K562 (cell line): Measurements from ENCODE around the gene TKTL1. TPM values are rescaled to one million over a fixed set of nuclear protein-coding genes. Genes with fewer than 3 reads are reported as not detected.

ENCODE experiments used
- ATAC-seq: fragments of 200-7000 bp; cut with Tn5 transposase; 3 replicates; pipeline ENCODE4 v1.9.1; 2020; ENCODE audit warnings: moderate library complexity
- BruUV-seq: library from RNA; stranded (reverse); fragments of 400-500 nt; replicated peaks from 2 replicates; lab custom pipeline; 2021; lab: Mats Ljungman, UMichigan
- CTCF ChIA-PET: fragments of 300-600 bp; formaldehyde crosslinking; extraction: SDS; loops from one replicate; lab custom pipeline; 2021; ENCODE audit warnings: low intra/inter-chr PET ratio; lab: Yijun Ruan, JAX
- POLR2A ChIA-PET: fragments of 300-600, 350-650 bp; sonication (Branson Sonifier 250); formaldehyde crosslinking; extraction: SDS; loops from one replicate; lab custom pipeline; 2021; ENCODE audit warnings: antibody characterized with exemption, inconsistent platforms; lab: Yijun Ruan, JAX
- DNase-seq, 4 experiments: peaks; one replicate each; pipeline versions ENCODE4 v3.0.0 to v3.0.0-alpha.2; 2011 to 2018; ENCODE audit warnings: low spot score in 3 of 4, mixed read lengths in 3 of 4; ENCODE audit errors: extremely low read depth in 1 of 4
- FAIRE-seq: peaks from 2 replicates; lab custom pipeline; 2011; peaks lifted over from hg19 to GRCh38; lab: Jason Lieb, UNC
- H2AFZ ChIP-seq: 2 replicates; pipeline ENCODE4 v1.6.0; 2011; ENCODE audit warnings: low read depth, low read length, control low read depth, inconsistent platforms
- H3K27ac ChIP-seq: fragments of 200-600 bp; 3 replicates; pipeline ENCODE4 v1.8.0; 2011; ENCODE audit warnings: low read depth, mild to moderate bottlenecking, control low read depth, inconsistent platforms, low read length, moderate library complexity, mixed read lengths; ENCODE audit errors: extremely low read depth
- H3K27me3 ChIP-seq, 2 experiments: fragments of 300-600 bp in 1 of 2; 2 replicates in 1 of 2; 3 replicates in 1 of 2; pipeline versions ENCODE4 v1.6.0 to v1.8.0; 2011; ENCODE audit warnings: inconsistent platforms in 2 of 2, low read length in 2 of 2, mild to moderate bottlenecking in 1 of 2, mixed read lengths in 1 of 2, moderate library complexity in 1 of 2; ENCODE audit not compliant: control insufficient read depth in 2 of 2, insufficient read depth in 2 of 2
- H3K36me3 ChIP-seq: fragments of 300-600 bp; 3 replicates; pipeline ENCODE4 v1.8.0; 2011; ENCODE audit warnings: mild to moderate bottlenecking, low read length, inconsistent platforms; ENCODE audit not compliant: control insufficient read depth, insufficient read depth
- H3K4me1 ChIP-seq, 2 experiments: fragments of 200-600 bp in 1 of 2; replicated peaks in 1 of 2; 2 replicates in 1 of 2; 3 replicates in 1 of 2; pipeline versions ENCODE4 v1.5.1 to v1.8.0; 2011; ENCODE audit warnings: inconsistent platforms in 2 of 2, low read length in 2 of 2, mild to moderate bottlenecking in 1 of 2, mixed read lengths in 1 of 2, moderate library complexity in 1 of 2; ENCODE audit not compliant: control insufficient read depth in 2 of 2, insufficient read depth in 2 of 2
- H3K4me2 ChIP-seq: 2 replicates; pipeline ENCODE4 v1.6.1; 2011; ENCODE audit warnings: low read length, control low read depth, inconsistent platforms, mixed read lengths; ENCODE audit not compliant: insufficient read depth
- H3K4me3 ChIP-seq: fragments of 200-600 bp; sonication (generic), shearing (Covaris generic); 2 replicates; pipeline ENCODE4 v1.5.1; 2016; ENCODE audit warnings: control low read depth, inconsistent platforms
- H3K79me2 ChIP-seq: fragments of 200-600 bp; 3 replicates; pipeline ENCODE4 v1.8.0; 2011; ENCODE audit warnings: low read length, inconsistent platforms; ENCODE audit not compliant: control insufficient read depth, insufficient read depth
- H3K9ac ChIP-seq, 2 experiments: 2 replicates each; pipeline versions ENCODE4 v1.6.0 to v1.6.1; 2011; ENCODE audit warnings: low read depth in 2 of 2, low read length in 2 of 2, control low read depth in 1 of 2, inconsistent platforms in 1 of 2, mild to moderate bottlenecking in 1 of 2, mixed read lengths in 1 of 2; ENCODE audit not compliant: insufficient read depth in 1 of 2
- H3K9me1 ChIP-seq: one replicate; pipeline ENCODE4 v1.6.0; 2011; ENCODE audit warnings: inconsistent platforms, mild to moderate bottlenecking, low read length, moderate library complexity; ENCODE audit not compliant: control insufficient read depth, insufficient read depth
- H3K9me3 ChIP-seq: replicated peaks from 2 replicates; pipeline ENCODE4 v1.5.1; 2011; ENCODE audit warnings: low read depth, low read length, inconsistent platforms; ENCODE audit not compliant: control insufficient read depth, insufficient read depth
- H4K20me1 ChIP-seq: replicated peaks from 2 replicates; pipeline ENCODE4 v1.6.1; 2011; ENCODE audit warnings: low read length, inconsistent platforms, mixed read lengths; ENCODE audit not compliant: control insufficient read depth, insufficient read depth
- CTCF ChIP-seq, 3 experiments: IDR thresholded peaks in 2 of 3; conservative IDR thresholded peaks in 1 of 3; 2 replicates each; pipeline ENCODE4 v1.5.1; 2011 to 2012; ENCODE audit warnings: low read length in 3 of 3, mild to moderate bottlenecking in 3 of 3, control low read depth in 2 of 3, improper control_type of control experiment in 1 of 3, inconsistent platforms in 1 of 3, low read depth in 1 of 3, mixed read lengths in 1 of 3, moderate library complexity in 1 of 3; ENCODE audit not compliant: insufficient read depth in 2 of 3
- ESRRA ChIP-seq: fragments of 450-650 bp; IDR thresholded peaks from 2 replicates; pipeline ENCODE4 v1.6.1; 2014; ENCODE audit warnings: low read depth, mild to moderate bottlenecking, moderate library complexity, borderline replicate concordance
- ETS1 ChIP-seq: conservative IDR thresholded peaks from 2 replicates; pipeline ENCODE4 v1.6.1; 2011; ENCODE audit warnings: low read depth, mild to moderate bottlenecking, low read length; ENCODE audit not compliant: control insufficient read depth
- EZH2 ChIP-seq: IDR thresholded peaks from 2 replicates; pipeline ENCODE4 v1.6.1; 2012; ENCODE audit warnings: low read depth, mild to moderate bottlenecking, inconsistent platforms, low read length, borderline replicate concordance
- MEF2D ChIP-seq: conservative IDR thresholded peaks from 2 replicates; pipeline ENCODE4 v1.6.1; 2016; ENCODE audit warnings: low read depth, missing genetic modification characterization, missing compliant biosample characterization
- MIER1 ChIP-seq: fragments of 450-650 bp; IDR thresholded peaks from 2 replicates; pipeline ENCODE4 v1.6.1; 2016; ENCODE audit warnings: antibody characterized with exemption, mild to moderate bottlenecking, low read depth
- NFE2L1 ChIP-seq: fragments of 450-650 bp; IDR thresholded peaks from 2 replicates; pipeline ENCODE4 v1.6.1; 2016; ENCODE audit warnings: missing genetic modification characterization, low read depth, mild to moderate bottlenecking, missing compliant biosample characterization, moderate library complexity, borderline replicate concordance
- POLR2B ChIP-seq: fragments of 450-650 bp; IDR thresholded peaks from 2 replicates; pipeline ENCODE4 v1.6.1; 2018; ENCODE audit warnings: low read depth; ENCODE audit not compliant: partially characterized antibody
- ZFP36 ChIP-seq: fragments of 150-350 bp; IDR thresholded peaks from 2 replicates; pipeline ENCODE4 v1.6.1; 2018; ENCODE audit warnings: low read length, low read depth; ENCODE audit not compliant: partially characterized antibody
- ZMIZ1 ChIP-seq, 2 experiments: fragments of 150-350 bp in 1 of 2; IDR thresholded peaks; 2 replicates each; pipeline ENCODE4 v1.6.1; 2012 to 2016; ENCODE audit warnings: low read depth in 2 of 2, low read length in 2 of 2, mild to moderate bottlenecking in 1 of 2, moderate library complexity in 1 of 2
- ZSCAN29 ChIP-seq: fragments of 450-650 bp; IDR thresholded peaks from 2 replicates; pipeline ENCODE4 v1.6.1; 2017
- ZSCAN32 ChIP-seq: fragments of 450-650 bp; formaldehyde crosslinking; IDR thresholded peaks from 2 replicates; pipeline ENCODE4 v1.4.0; 2020; ENCODE audit warnings: mild to moderate bottlenecking, moderate library complexity
- WGBS: fragments of 100-300 bp; shearing (Covaris generic); methylation state at CpG from one replicate; pipeline ENCODE4 v1.1.6; 2016; ENCODE audit warnings: low coverage, mixed read lengths; ENCODE audit not compliant: insufficient coverage; ENCODE audit errors: missing lambda C conversion rate; 5-methylcytosine and 5-hydroxymethylcytosine counted together
- in situ Hi-C: fragments of 300-500 bp; cut with MboI; formaldehyde crosslinking; loops from 4 replicates; pipeline ENCODE4 v1.15.0; 2018; ENCODE audit warnings: inconsistent platforms, mixed read lengths
- intact Hi-C: fragments of 100-400 bp; cut with micrococcal nuclease; formaldehyde crosslinking; loops from 2 replicates; pipeline ENCODE4 v1.14.2; 2022
- polyA plus RNA-seq, 8 experiments: library from polyadenylated mRNA; depleted of rRNA in 4 of 8; stranded (reverse) in 5 of 8; unstranded in 3 of 8; fragments of >200 nt; fragmentation: Nextera tagmentation in 2 of 8; fragmentation: Illumina TruSeq in 1 of 8; extraction: Ambion mirVana in 2 of 8; extraction: Trizol in 1 of 8; gene quantifications; 2 replicates each; pipeline versions ENCODE4 v1.2.1 to v1.2.3, GENCODE V29; 2011 to 2014; ENCODE audit warnings: inconsistent platforms in 1 of 8, missing spikeins in 1 of 8
- total RNA-seq, 7 experiments: library from RNA; depleted of rRNA in 6 of 7; stranded (reverse); fragments of >200 nt in 6 of 7; fragmentation: Illumina TruSeq in 2 of 7; extraction: Trizol in 2 of 7; gene quantifications; 2 replicates each; pipeline versions ENCODE4 v1.2.1 to v1.2.3, GENCODE V29; 2011 to 2021; ENCODE audit warnings: low replicate concordance in 1 of 7
- TF ChIP-seq, protein P1 (sequence below): fragments of 450-650 bp; IDR thresholded peaks from 2 replicates; pipeline ENCODE4 v1.6.1; 2016; ENCODE audit warnings: low read depth, mild to moderate bottlenecking, moderate library complexity

TKTL1 gene
- total and polyA plus RNA-seq, 9 of the 15 experiments (the other 6 are each of a cell fraction or from before 2014, with no cell fraction given): 0.18 to 0.71 (median 0.38) TPM

GRCh38 chrX:154321152-154321551 is 25.6 kb downstream of the TKTL1 start (continued):
- TF ChIP-seq ESRRA: no peak
- no peak for TF ChIP-seq EZH2
- no peak for TF ChIP-seq ZFP36

DNA sequence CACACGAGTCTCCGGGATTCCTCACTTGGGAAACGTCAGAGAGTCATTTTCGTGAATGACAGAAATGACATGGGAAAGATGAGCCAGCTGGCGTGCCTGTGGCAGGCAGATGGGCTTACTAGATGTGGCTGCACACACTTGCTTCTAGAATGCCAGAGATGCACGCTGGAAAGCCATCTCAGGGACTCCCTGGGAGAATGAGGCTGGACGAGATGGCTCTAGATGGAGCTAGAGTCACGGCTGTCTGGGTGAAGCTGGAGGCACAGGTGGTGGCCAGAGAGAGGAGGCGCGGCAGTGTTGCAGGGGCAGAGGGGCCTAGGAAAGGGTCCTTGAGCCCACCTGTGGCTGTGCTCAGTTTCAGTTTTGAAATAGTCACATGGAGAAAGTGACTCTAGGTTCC is 26.0 kb downstream of the TKTL1 start:
- H2AFZ ChIP-seq: no peak overlapping the region
- intact Hi-C loops (no loop called here), in situ Hi-C loops (loop anchor here (25.0 kb wide), 1 partner anchor 109 kb away; the partner anchor contains the start of gene OPN1MW2)
- H3K9me3 ChIP-seq: no peaks in the 10 kb centered on the region
- CTCF ChIA-PET: no interaction called here
- H3K4me2 ChIP-seq: no peak overlapping the region
- no peaks in the 10 kb centered on the region; a peak in 1 of 5 replicates for H3K4me1 ChIP-seq
- no peaks in the 10 kb centered on the region for H3K9me1 ChIP-seq
- H3K9ac ChIP-seq: no peak overlapping the region
- H3K4me3 ChIP-seq: no peak overlapping the region
- no peaks in the 10 kb centered on the region for H4K20me1 ChIP-seq
- POLR2A ChIA-PET: interaction anchor here (1.0 to 1.5 kb wide), 2 partner anchors 9 to 10 kb away, joined by 3 read pairs; no protein-coding TSS in a partner anchor
- DNase-seq (peak in 2 of 4 experiments; percentile 17 to 44), ATAC-seq (peak; percentile 76), FAIRE-seq (no peak)
- peaks cover 28 to 60% of the 10 kb centered on the region in 2 experiments for H3K27me3 ChIP-seq
- H3K79me2 ChIP-seq: no peaks in the 10 kb centered on the region
- 2% methylated on average over 5 of the region's 10 CpGs for WGBS
- H3K27ac ChIP-seq: no peak overlapping the region
- no TSS peak for BruUV-seq
- no peaks in the 10 kb centered on the region for H3K36me3 ChIP-seq
- no peak for TF ChIP-seq NFE2L1 (tag)
- TF ChIP-seq ZMIZ1 (IDR thresholded peaks at IDR 0.05; ENCODE audit: low read depth in 2 of 2, low read length in 2 of 2): no peak
- TF ChIP-seq ZSCAN32 (CRISPR knock-in tag): no peak
- no peak for TF ChIP-seq MIER1
- TF ChIP-seq MEF2D (tag): no peak
- no peak for TF ChIP-seq ETS1
- no peak for TF ChIP-seq POLR2B
- peak; percentile 23 to 50 (median 44); a peak in 3 of 6 replicates for TF ChIP-seq CTCF (IDR thresholded peaks at IDR 0.05 in 2 of 3, conservative IDR thresholded peaks at IDR 0.05 in 1 of 3; ENCODE audit: insufficient read depth in 2 of 3, low read depth in 1 of 3, low read length in 3 of 3)
- TF ChIP-seq, protein P1, sequence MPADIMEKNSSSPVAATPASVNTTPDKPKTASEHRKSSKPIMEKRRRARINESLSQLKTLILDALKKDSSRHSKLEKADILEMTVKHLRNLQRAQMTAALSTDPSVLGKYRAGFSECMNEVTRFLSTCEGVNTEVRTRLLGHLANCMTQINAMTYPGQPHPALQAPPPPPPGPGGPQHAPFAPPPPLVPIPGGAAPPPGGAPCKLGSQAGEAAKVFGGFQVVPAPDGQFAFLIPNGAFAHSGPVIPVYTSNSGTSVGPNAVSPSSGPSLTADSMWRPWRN: no peak
- no peak for TF ChIP-seq ZSCAN29
